CD4-positive, alpha-beta T cell treated with Interferon gamma for 1 hour (primary cell): Measurements from ENCODE around the gene MAST4.

Experiments used
- DNase-seq: peaks from one replicate; pipeline ENCODE4 v3.0.0-alpha.2; 2020

Gene MAST4

GRCh38 chr5:67028941-67029340, 432.7 kb downstream of the MAST4 start:
- DNase-seq: no peak

- no peak for DNase-seq
Measured at GRCh38 chr5:67029481-67029880, 433.3 kb downstream of the MAST4 start.

- DNase-seq: no peak
Measured at GRCh38 chr5:67030289-67031056, 434.3 kb downstream of the MAST4 start.

GRCh38 chr5:67031057-67031443, 434.9 kb downstream of the MAST4 start:
- DNase-seq: no peak

GRCh38 chr5:67031692-67032091, 435.5 kb downstream of the MAST4 start:
- DNase-seq: no peak

- DNase-seq: no peak
Measured at GRCh38 chr5:67032921-67033664, 436.9 kb downstream of the MAST4 start.

GRCh38 chr5:67033880-67034651, 437.9 kb downstream of the MAST4 start:
- no peak for DNase-seq

- no peak for DNase-seq
Measured at GRCh38 chr5:67035098-67035740, 439.0 kb downstream of the MAST4 start.

- no peak for DNase-seq
Measured at GRCh38 chr5:67037171-67037570, 441.0 kb downstream of the MAST4 start.

GRCh38 chr5:67038817-67039603, 442.8 kb downstream of the MAST4 start:
- no peak for DNase-seq

- no peak for DNase-seq
Measured at GRCh38 chr5:67042176-67043003, 446.2 kb downstream of the MAST4 start.

- DNase-seq: no peak
Measured at GRCh38 chr5:67043796-67044511, 447.8 kb downstream of the MAST4 start.

- no peak for DNase-seq
Measured at GRCh38 chr5:67045816-67046740, 449.9 kb downstream of the MAST4 start.

- no peak for DNase-seq
Measured at GRCh38 chr5:67047160-67047559, 451.0 kb downstream of the MAST4 start.

- DNase-seq: no peak
Measured at GRCh38 chr5:67047616-67048015, 451.4 kb downstream of the MAST4 start.

- no peak for DNase-seq
Measured at GRCh38 chr5:67050125-67050524, 453.9 kb downstream of the MAST4 start.

- no peak for DNase-seq
Measured at GRCh38 chr5:67050635-67051034, 454.4 kb downstream of the MAST4 start.

GRCh38 chr5:67051164-67051563, 455.0 kb downstream of the MAST4 start:
- DNase-seq: no peak

GRCh38 chr5:67052034-67052433, 455.8 kb downstream of the MAST4 start:
- no peak for DNase-seq

GRCh38 chr5:67053229-67053628, 457.0 kb downstream of the MAST4 start:
- no peak for DNase-seq
